HCT116 (cell line): Measurements from ENCODE around the gene PACRG. TPM values are rescaled to one million over a fixed set of nuclear protein-coding genes. Genes with fewer than 3 reads are reported as not detected.

Source experiments
- ATAC-seq: fragments of 200-7000 bp; cut with Tn5 transposase; 2 replicates; pipeline ENCODE4 v1.9.1; 2020; ENCODE audit warnings: mild to moderate bottlenecking, moderate library complexity
- BruUV-seq: library from RNA; stranded (reverse); fragments of 400-500 nt; replicated peaks from 2 replicates; lab custom pipeline; 2021; lab: Mats Ljungman, UMichigan
- CTCF ChIA-PET: fragments of 300-600 bp; sonication (Branson Sonifier 250); formaldehyde crosslinking; loops from one replicate; lab custom pipeline; 2021; ENCODE audit warnings: antibody characterized with exemption; lab: Charles Lee
- POLR2A ChIA-PET: fragments of 300-600, 350-600 bp; sonication (Branson Sonifier 250); formaldehyde crosslinking; loops from one replicate; lab custom pipeline; 2021; ENCODE audit warnings: antibody characterized with exemption; lab: Charles Lee
- RAD21 ChIA-PET, 2 experiments: fragments of 300-600 bp; sonication (Branson Sonifier 250); formaldehyde crosslinking; loops; one replicate each; lab custom pipeline; 2023; ENCODE audit warnings: low total read pairs in 2 of 2; ENCODE audit not compliant: uncharacterized antibody in 2 of 2, unreplicated experiment in 2 of 2, low non-redundant PET in 1 of 2; lab: Charles Lee
- DNase-seq: peaks from one replicate; pipeline ENCODE4 v3.0.0-alpha.2; 2010; ENCODE audit warnings: low read depth, low spot score
- H2AFZ ChIP-seq: fragments of 200-600 bp; shearing (Covaris generic), sonication (generic); 2 replicates; pipeline ENCODE4 v1.6.1; 2017; ENCODE audit warnings: low read depth, mixed run types, mixed read lengths, antibody characterized with exemption, low read length; ENCODE audit not compliant: poor library complexity, severe bottlenecking
- H3K27ac ChIP-seq: 2 replicates; pipeline ENCODE4 v1.5.1; 2012; ENCODE audit warnings: low read depth, low read length
- H3K27me3 ChIP-seq: fragments of 200-600 bp; sonication (generic); 2 replicates; pipeline ENCODE4 v1.6.1; 2016; ENCODE audit warnings: mixed run types, low read length, mixed read lengths; ENCODE audit not compliant: insufficient read depth
- H3K36me3 ChIP-seq, 2 experiments: fragments of 200-500 bp in 1 of 2; fragments of 200-600 bp in 1 of 2; sonication (Bioruptor generic) in 1 of 2; sonication (generic) in 1 of 2; 2 replicates each; pipeline versions ENCODE4 v1.5.1 to v1.6.1; 2014 to 2016; ENCODE audit warnings: low read length in 2 of 2, inconsistent platforms in 1 of 2, mixed read lengths in 1 of 2, mixed run types in 1 of 2; ENCODE audit not compliant: insufficient read depth in 2 of 2, control insufficient read depth in 1 of 2
- H3K4me1 ChIP-seq, 2 experiments: fragments of 200-600 bp in 1 of 2; sonication (generic) in 1 of 2; 2 replicates each; pipeline versions ENCODE4 v1.5.1 to v1.6.1; 2012 to 2017; ENCODE audit warnings: low read length in 2 of 2, inconsistent platforms in 1 of 2, mild to moderate bottlenecking in 1 of 2, mixed read lengths in 1 of 2, mixed run types in 1 of 2, moderate library complexity in 1 of 2; ENCODE audit not compliant: insufficient read depth in 2 of 2, control insufficient read depth in 1 of 2
- H3K4me2 ChIP-seq: fragments of 200-600 bp; sonication (generic); 2 replicates; pipeline ENCODE4 v1.6.1; 2017; ENCODE audit warnings: mixed run types, low read length, mixed read lengths
- H3K4me3 ChIP-seq, 2 experiments: fragments of 200-600 bp in 1 of 2; sonication (generic) in 1 of 2; replicated peaks in 1 of 2; 2 replicates each; pipeline ENCODE4 v1.5.1; 2011 to 2016; ENCODE audit warnings: low read length in 2 of 2, control low read depth in 1 of 2, low read depth in 1 of 2, mild to moderate bottlenecking in 1 of 2, mixed read lengths in 1 of 2, mixed run types in 1 of 2
- H3K79me2 ChIP-seq: fragments of 200-600 bp; sonication (generic); 2 replicates; pipeline ENCODE4 v1.6.1; 2017; ENCODE audit warnings: mild to moderate bottlenecking, mixed run types, low read length, moderate library complexity, mixed read lengths; ENCODE audit not compliant: insufficient read depth
- H3K9ac ChIP-seq: fragments of 200-600 bp; sonication (generic); 2 replicates; pipeline ENCODE4 v1.6.1; 2016; ENCODE audit warnings: low read length, mixed read lengths
- H3K9me2 ChIP-seq: fragments of 200-600 bp; sonication (generic), shearing (Covaris generic); 2 replicates; pipeline ENCODE4 v1.6.1; 2017; ENCODE audit warnings: mixed run types, mild to moderate bottlenecking, moderate library complexity; ENCODE audit not compliant: insufficient read depth
- H3K9me3 ChIP-seq, 2 experiments: fragments of 200-500 bp in 1 of 2; fragments of 200-600 bp in 1 of 2; sonication (Bioruptor generic) in 1 of 2; sonication (generic) in 1 of 2; 2 replicates each; pipeline ENCODE4 v1.6.1; 2014 to 2017; ENCODE audit warnings: low read length in 2 of 2, mixed read lengths in 2 of 2, inconsistent platforms in 1 of 2, low read depth in 1 of 2, mild to moderate bottlenecking in 1 of 2, mixed run types in 1 of 2, moderate library complexity in 1 of 2; ENCODE audit not compliant: control insufficient read depth in 1 of 2, insufficient read depth in 1 of 2
- H4K20me1 ChIP-seq: fragments of 200-600 bp; sonication (generic), shearing (Covaris generic); 2 replicates; pipeline ENCODE4 v1.6.1; 2017; ENCODE audit warnings: mixed run types, mild to moderate bottlenecking, moderate library complexity; ENCODE audit not compliant: insufficient read depth
- CBX3 ChIP-seq: IDR thresholded peaks from 2 replicates; pipeline ENCODE4 v1.6.1; 2012; ENCODE audit warnings: low read depth
- CEBPB ChIP-seq: IDR thresholded peaks from 2 replicates; pipeline ENCODE4 v1.6.1; 2012; ENCODE audit warnings: low read depth
- EGR1 ChIP-seq: IDR thresholded peaks from 2 replicates; pipeline ENCODE4 v1.6.1; 2012; ENCODE audit warnings: low read depth
- ELF1 ChIP-seq: IDR thresholded peaks from 2 replicates; pipeline ENCODE4 v1.6.1; 2012; ENCODE audit warnings: low read depth, borderline replicate concordance
- FOSL1 ChIP-seq: IDR thresholded peaks from 2 replicates; pipeline ENCODE4 v1.6.1; 2012; ENCODE audit warnings: low read depth
- POLR2AphosphoS5 ChIP-seq: IDR thresholded peaks from 2 replicates; pipeline ENCODE4 v1.6.1; 2011; ENCODE audit warnings: mild to moderate bottlenecking, low read depth, low read length, moderate library complexity
- RAD21 ChIP-seq: IDR thresholded peaks from 2 replicates; pipeline ENCODE4 v1.6.1; 2012; ENCODE audit warnings: low read depth, mild to moderate bottlenecking
- SIN3A ChIP-seq: IDR thresholded peaks from 2 replicates; pipeline ENCODE4 v1.6.1; 2012; ENCODE audit warnings: low read depth
- SP1 ChIP-seq: IDR thresholded peaks from 2 replicates; pipeline ENCODE4 v1.6.1; 2012; ENCODE audit warnings: low read depth
- SRF ChIP-seq: IDR thresholded peaks from 2 replicates; pipeline ENCODE4 v1.6.1; 2012; ENCODE audit warnings: low read depth
- TCF7L2 ChIP-seq: IDR thresholded peaks from 2 replicates; pipeline ENCODE4 v1.7.0; 2011; ENCODE audit warnings: borderline replicate concordance, inconsistent platforms; ENCODE audit not compliant: insufficient read depth, insufficient read length; ENCODE audit errors: extremely low read depth
- ZFX ChIP-seq: fragments of 450-650 bp; IDR thresholded peaks from 2 replicates; pipeline ENCODE4 v1.6.1; 2017
- intact Hi-C: fragments of 100-400 bp; cut with micrococcal nuclease; formaldehyde crosslinking; loops from 2 replicates; pipeline ENCODE4 v1.10.0; 2022
- total RNA-seq: library from RNA; stranded (reverse); gene quantifications from one replicate; pipeline ENCODE4 v1.2.1, GENCODE V29; 2021; ENCODE audit not compliant: unreplicated experiment
- TF ChIP-seq, protein P1 (sequence below), 3 experiments: fragments of 200-600 bp in 1 of 3; sonication (generic) in 1 of 3; IDR thresholded peaks in 2 of 3; conservative IDR thresholded peaks in 1 of 3; 2 replicates each; pipeline ENCODE4 v1.5.1; 2012 to 2017; ENCODE audit warnings: low read depth in 2 of 3, low read length in 2 of 3, antibody characterized with exemption in 1 of 3, borderline replicate concordance in 1 of 3, control low read depth in 1 of 3, mild to moderate bottlenecking in 1 of 3, mixed read lengths in 1 of 3, mixed run types in 1 of 3, moderate library complexity in 1 of 3; ENCODE audit not compliant: insufficient read depth in 1 of 3
- TF ChIP-seq, protein P2 (sequence below): IDR thresholded peaks from 2 replicates; pipeline ENCODE4 v1.6.1; 2012
- TF ChIP-seq, protein P3 (sequence below): IDR thresholded peaks from 2 replicates; pipeline ENCODE4 v1.6.1; 2012
- TF ChIP-seq, protein P4 (sequence below): IDR thresholded peaks from 2 replicates; pipeline ENCODE4 v1.6.1; 2012; ENCODE audit warnings: low read depth

PACRG gene
- total RNA-seq, 1 experiment from 2014 or later: 0.71 TPM

DNA sequence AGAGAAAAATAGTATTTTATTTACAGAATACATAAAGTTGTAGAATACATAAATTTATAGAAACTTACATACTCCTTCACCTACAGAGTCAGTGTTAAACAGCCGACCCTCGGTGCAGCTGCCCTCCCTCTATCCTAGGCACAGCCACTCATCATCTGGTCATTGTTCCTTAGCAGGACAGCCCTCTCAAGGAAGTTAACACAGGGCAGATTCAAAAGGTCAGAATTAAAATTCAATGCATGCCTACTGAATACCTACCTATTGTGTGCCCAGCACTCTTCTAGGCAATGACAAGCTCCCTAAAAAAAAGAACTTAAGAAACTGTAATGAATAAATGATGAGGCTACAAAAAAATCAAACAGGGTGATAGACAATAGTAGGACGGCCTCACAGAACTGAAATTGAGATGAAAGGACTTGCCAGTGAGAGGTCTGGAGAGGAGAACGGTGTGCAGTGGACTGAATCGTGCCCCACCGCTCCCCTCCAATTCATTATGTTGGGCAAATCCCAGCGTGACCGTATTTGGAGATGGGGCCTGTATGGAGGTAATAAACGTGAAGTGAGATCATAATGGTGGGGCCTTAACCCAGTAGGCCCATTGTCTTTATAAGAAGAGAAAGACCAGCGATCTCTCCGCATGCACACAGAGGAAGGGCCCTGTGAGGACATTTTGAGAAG is 326.0 kb downstream of the PACRG start:
- TF ChIP-seq TCF7L2 (no peak), SP1 (no peak), CBX3 (no peak)
- TF ChIP-seq, protein P1, sequence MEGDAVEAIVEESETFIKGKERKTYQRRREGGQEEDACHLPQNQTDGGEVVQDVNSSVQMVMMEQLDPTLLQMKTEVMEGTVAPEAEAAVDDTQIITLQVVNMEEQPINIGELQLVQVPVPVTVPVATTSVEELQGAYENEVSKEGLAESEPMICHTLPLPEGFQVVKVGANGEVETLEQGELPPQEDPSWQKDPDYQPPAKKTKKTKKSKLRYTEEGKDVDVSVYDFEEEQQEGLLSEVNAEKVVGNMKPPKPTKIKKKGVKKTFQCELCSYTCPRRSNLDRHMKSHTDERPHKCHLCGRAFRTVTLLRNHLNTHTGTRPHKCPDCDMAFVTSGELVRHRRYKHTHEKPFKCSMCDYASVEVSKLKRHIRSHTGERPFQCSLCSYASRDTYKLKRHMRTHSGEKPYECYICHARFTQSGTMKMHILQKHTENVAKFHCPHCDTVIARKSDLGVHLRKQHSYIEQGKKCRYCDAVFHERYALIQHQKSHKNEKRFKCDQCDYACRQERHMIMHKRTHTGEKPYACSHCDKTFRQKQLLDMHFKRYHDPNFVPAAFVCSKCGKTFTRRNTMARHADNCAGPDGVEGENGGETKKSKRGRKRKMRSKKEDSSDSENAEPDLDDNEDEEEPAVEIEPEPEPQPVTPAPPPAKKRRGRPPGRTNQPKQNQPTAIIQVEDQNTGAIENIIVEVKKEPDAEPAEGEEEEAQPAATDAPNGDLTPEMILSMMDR (IDR thresholded peaks at IDR 0.05 in 2 of 3, conservative IDR thresholded peaks at IDR 0.05 in 1 of 3; ENCODE audit: borderline replicate concordance in 1 of 3, insufficient read depth in 1 of 3, low read depth in 2 of 3, low read length in 2 of 3): no peak
- TF ChIP-seq, protein P2, sequence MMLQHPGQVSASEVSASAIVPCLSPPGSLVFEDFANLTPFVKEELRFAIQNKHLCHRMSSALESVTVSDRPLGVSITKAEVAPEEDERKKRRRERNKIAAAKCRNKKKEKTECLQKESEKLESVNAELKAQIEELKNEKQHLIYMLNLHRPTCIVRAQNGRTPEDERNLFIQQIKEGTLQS: no peak
- intact Hi-C loops: no loop called here

DNA sequence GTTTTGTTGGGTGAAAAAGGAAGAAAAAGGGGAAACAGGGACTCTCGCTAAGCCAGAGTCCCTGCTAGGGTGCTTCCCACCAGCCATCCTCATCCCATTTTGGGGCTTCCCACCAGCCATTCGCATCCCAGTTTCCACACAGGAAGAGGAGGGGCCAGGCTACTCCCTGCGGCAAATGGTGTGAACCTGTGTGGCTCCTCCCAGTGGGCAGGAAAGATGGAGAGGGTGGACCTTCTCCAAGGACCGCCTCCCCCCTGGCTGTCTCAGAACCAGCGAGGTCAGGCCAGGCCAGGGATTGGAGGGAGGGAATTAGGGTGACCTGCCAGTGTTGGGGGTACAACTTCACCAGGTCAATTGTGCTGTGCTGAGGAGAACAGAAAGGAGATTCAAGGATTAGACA is 326.9 kb downstream of the PACRG start:
- Histone ChIP-seq H3K4me1 (no peaks in the 10 kb centered on the region), H3K79me2 (no peaks in the 10 kb centered on the region), H2AFZ (no peak overlapping the region), H3K4me3 (no peak overlapping the region), H3K4me2 (no peak overlapping the region), H3K9me3 (peaks cover 4 to 5% of the 10 kb centered on the region in 2 experiments; a peak in 2 of 4 replicates), H3K9ac (no peak overlapping the region), H4K20me1 (no peaks in the 10 kb centered on the region), H3K9me2 (no peaks in the 10 kb centered on the region), H3K36me3 (no peaks in the 10 kb centered on the region), H3K27ac (no peak overlapping the region), H3K27me3 (no peaks in the 10 kb centered on the region)
- ChIA-PET CTCF (no interaction called here), RAD21 (no interaction called here), POLR2A (no interaction called here)
- no TSS peak for BruUV-seq
- intact Hi-C loops: no loop called here
- ATAC-seq: no peak
- no peak for DNase-seq
- no peak for TF ChIP-seq TCF7L2
- TF ChIP-seq, protein P3, sequence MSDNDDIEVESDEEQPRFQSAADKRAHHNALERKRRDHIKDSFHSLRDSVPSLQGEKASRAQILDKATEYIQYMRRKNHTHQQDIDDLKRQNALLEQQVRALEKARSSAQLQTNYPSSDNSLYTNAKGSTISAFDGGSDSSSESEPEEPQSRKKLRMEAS: no peak
- TF ChIP-seq SIN3A: no peak
- no peak for TF ChIP-seq ZFX
- no peak for TF ChIP-seq CBX3
- no peak for TF ChIP-seq EGR1
- TF ChIP-seq, protein P4, sequence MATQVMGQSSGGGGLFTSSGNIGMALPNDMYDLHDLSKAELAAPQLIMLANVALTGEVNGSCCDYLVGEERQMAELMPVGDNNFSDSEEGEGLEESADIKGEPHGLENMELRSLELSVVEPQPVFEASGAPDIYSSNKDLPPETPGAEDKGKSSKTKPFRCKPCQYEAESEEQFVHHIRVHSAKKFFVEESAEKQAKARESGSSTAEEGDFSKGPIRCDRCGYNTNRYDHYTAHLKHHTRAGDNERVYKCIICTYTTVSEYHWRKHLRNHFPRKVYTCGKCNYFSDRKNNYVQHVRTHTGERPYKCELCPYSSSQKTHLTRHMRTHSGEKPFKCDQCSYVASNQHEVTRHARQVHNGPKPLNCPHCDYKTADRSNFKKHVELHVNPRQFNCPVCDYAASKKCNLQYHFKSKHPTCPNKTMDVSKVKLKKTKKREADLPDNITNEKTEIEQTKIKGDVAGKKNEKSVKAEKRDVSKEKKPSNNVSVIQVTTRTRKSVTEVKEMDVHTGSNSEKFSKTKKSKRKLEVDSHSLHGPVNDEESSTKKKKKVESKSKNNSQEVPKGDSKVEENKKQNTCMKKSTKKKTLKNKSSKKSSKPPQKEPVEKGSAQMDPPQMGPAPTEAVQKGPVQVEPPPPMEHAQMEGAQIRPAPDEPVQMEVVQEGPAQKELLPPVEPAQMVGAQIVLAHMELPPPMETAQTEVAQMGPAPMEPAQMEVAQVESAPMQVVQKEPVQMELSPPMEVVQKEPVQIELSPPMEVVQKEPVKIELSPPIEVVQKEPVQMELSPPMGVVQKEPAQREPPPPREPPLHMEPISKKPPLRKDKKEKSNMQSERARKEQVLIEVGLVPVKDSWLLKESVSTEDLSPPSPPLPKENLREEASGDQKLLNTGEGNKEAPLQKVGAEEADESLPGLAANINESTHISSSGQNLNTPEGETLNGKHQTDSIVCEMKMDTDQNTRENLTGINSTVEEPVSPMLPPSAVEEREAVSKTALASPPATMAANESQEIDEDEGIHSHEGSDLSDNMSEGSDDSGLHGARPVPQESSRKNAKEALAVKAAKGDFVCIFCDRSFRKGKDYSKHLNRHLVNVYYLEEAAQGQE: no peak
- TF ChIP-seq POLR2AphosphoS5: no peak
- no peak for TF ChIP-seq CEBPB
- TF ChIP-seq FOSL1: no peak
- no peak for TF ChIP-seq SRF
- no peak for TF ChIP-seq RAD21
- no peak for TF ChIP-seq ELF1

More for the DNA sequence above, 326.0 kb downstream of the PACRG start:
- no peaks in the 10 kb centered on the region for H3K36me3 ChIP-seq
- ATAC-seq: no peak
- ChIA-PET POLR2A (no interaction called here), RAD21 (no interaction called here), CTCF (no interaction called here)
- no peaks in the 10 kb centered on the region for H3K79me2 ChIP-seq
- peaks cover 4 to 5% of the 10 kb centered on the region in 2 experiments; a peak in 2 of 4 replicates for H3K9me3 ChIP-seq
- BruUV-seq: no TSS peak
- H3K9me2 ChIP-seq: no peaks in the 10 kb centered on the region
- H3K9ac ChIP-seq: no peak overlapping the region
- H3K4me1 ChIP-seq: no peaks in the 10 kb centered on the region
- H3K27ac ChIP-seq: no peak overlapping the region
- no peak overlapping the region for H2AFZ ChIP-seq
- no peak overlapping the region for H3K4me2 ChIP-seq
- no peak for DNase-seq
- no peaks in the 10 kb centered on the region for H4K20me1 ChIP-seq
- no peaks in the 10 kb centered on the region for H3K27me3 ChIP-seq
- no peak overlapping the region for H3K4me3 ChIP-seq
